ENCODE data around the gene SAPCD2. TPM values are rescaled to one million over a fixed set of nuclear protein-coding genes. Genes with fewer than 3 reads are reported as not detected.
A peak's percentile ranks its signal among the peaks of the same experiment; 100 is the strongest.

Gene SAPCD2
- total and polyA plus RNA-seq, 9 of the 15 experiments (the other 6 are each of a cell fraction or from before 2014, with no cell fraction given), result 3.4 to 91.8 (median 18.8) TPM

GRCh38 chr9:137034709-137035506 lies 35.4 kb downstream of the SAPCD2 start (continued):
- peak; percentile 66; the same call in 1 of the 2 replicates for TF ChIP-seq MTA3 (IDR thresholded peaks at IDR 0.05; ENCODE audit: borderline replicate concordance)
- peak; percentile 96 for TF ChIP-seq SMC3 (conservative IDR thresholded peaks at IDR 0.05; ENCODE audit: insufficient read depth, low read depth, low read length)
- no peak for TF ChIP-seq ZFPM2 (CRISPR knock-in tag; IDR thresholded peaks at IDR 0.05)
- TF ChIP-seq, protein P1, sequence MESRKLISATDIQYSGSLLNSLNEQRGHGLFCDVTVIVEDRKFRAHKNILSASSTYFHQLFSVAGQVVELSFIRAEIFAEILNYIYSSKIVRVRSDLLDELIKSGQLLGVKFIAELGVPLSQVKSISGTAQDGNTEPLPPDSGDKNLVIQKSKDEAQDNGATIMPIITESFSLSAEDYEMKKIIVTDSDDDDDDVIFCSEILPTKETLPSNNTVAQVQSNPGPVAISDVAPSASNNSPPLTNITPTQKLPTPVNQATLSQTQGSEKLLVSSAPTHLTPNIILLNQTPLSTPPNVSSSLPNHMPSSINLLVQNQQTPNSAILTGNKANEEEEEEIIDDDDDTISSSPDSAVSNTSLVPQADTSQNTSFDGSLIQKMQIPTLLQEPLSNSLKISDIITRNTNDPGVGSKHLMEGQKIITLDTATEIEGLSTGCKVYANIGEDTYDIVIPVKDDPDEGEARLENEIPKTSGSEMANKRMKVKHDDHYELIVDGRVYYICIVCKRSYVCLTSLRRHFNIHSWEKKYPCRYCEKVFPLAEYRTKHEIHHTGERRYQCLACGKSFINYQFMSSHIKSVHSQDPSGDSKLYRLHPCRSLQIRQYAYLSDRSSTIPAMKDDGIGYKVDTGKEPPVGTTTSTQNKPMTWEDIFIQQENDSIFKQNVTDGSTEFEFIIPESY (CRISPR knock-in tag; IDR thresholded peaks at IDR 0.05), result 0 out of 2 replicates have a peak, but pooled peaks have one; percentile 43
- TF ChIP-seq ZMIZ1 (IDR thresholded peaks at IDR 0.05; ENCODE audit: low read depth in 2 of 2, low read length in 2 of 2), result peak in 1 of 2 experiments; percentile 58; a peak in 1 of 4 replicates
- TF ChIP-seq CREB1 (IDR thresholded peaks at IDR 0.05), result no peak
- TF ChIP-seq CREB1 (CRISPR knock-in tag; IDR thresholded peaks at IDR 0.05), result no peak
- TF ChIP-seq NONO (IDR thresholded peaks at IDR 0.05; ENCODE audit: low read depth in 2 of 2, low read length in 1 of 2), result no peak
- TF ChIP-seq, protein P2, sequence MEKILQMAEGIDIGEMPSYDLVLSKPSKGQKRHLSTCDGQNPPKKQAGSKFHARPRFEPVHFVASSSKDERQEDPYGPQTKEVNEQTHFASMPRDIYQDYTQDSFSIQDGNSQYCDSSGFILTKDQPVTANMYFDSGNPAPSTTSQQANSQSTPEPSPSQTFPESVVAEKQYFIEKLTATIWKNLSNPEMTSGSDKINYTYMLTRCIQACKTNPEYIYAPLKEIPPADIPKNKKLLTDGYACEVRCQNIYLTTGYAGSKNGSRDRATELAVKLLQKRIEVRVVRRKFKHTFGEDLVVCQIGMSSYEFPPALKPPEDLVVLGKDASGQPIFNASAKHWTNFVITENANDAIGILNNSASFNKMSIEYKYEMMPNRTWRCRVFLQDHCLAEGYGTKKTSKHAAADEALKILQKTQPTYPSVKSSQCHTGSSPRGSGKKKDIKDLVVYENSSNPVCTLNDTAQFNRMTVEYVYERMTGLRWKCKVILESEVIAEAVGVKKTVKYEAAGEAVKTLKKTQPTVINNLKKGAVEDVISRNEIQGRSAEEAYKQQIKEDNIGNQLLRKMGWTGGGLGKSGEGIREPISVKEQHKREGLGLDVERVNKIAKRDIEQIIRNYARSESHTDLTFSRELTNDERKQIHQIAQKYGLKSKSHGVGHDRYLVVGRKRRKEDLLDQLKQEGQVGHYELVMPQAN (IDR thresholded peaks at IDR 0.05; ENCODE audit: borderline replicate concordance), result no peak
- 0 out of 2 replicates have a peak, but pooled peaks have one; percentile 47 for TF ChIP-seq ESRRA (IDR thresholded peaks at IDR 0.05; ENCODE audit: borderline replicate concordance, low read depth)
- TF ChIP-seq GMEB1 (CRISPR knock-in tag; IDR thresholded peaks at IDR 0.05), result no peak
- TF ChIP-seq, protein P3, sequence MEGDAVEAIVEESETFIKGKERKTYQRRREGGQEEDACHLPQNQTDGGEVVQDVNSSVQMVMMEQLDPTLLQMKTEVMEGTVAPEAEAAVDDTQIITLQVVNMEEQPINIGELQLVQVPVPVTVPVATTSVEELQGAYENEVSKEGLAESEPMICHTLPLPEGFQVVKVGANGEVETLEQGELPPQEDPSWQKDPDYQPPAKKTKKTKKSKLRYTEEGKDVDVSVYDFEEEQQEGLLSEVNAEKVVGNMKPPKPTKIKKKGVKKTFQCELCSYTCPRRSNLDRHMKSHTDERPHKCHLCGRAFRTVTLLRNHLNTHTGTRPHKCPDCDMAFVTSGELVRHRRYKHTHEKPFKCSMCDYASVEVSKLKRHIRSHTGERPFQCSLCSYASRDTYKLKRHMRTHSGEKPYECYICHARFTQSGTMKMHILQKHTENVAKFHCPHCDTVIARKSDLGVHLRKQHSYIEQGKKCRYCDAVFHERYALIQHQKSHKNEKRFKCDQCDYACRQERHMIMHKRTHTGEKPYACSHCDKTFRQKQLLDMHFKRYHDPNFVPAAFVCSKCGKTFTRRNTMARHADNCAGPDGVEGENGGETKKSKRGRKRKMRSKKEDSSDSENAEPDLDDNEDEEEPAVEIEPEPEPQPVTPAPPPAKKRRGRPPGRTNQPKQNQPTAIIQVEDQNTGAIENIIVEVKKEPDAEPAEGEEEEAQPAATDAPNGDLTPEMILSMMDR (IDR thresholded peaks at IDR 0.05 in 2 of 3, conservative IDR thresholded peaks at IDR 0.05 in 1 of 3; ENCODE audit: insufficient read depth in 2 of 3, low read depth in 1 of 3, low read length in 3 of 3), result peak; percentile 94 to 95 (median 95)

Measured in K562 (cell line).